HCT116 (cell line): Measurements from ENCODE around the gene ERFE. TPM values are rescaled to one million over a fixed set of nuclear protein-coding genes. Genes with fewer than 3 reads are reported as not detected.

Experiments used
- ATAC-seq: fragments of 200-7000 bp; cut with Tn5 transposase; 2 replicates; pipeline ENCODE4 v1.9.1; 2020; ENCODE audit warnings: mild to moderate bottlenecking, moderate library complexity
- BruUV-seq: library from RNA; stranded (reverse); fragments of 400-500 nt; replicated peaks from 2 replicates; lab custom pipeline; 2021; lab: Mats Ljungman, UMichigan
- CTCF ChIA-PET: fragments of 300-600 bp; sonication (Branson Sonifier 250); formaldehyde crosslinking; loops from one replicate; lab custom pipeline; 2021; ENCODE audit warnings: antibody characterized with exemption; lab: Charles Lee
- POLR2A ChIA-PET: fragments of 300-600, 350-600 bp; sonication (Branson Sonifier 250); formaldehyde crosslinking; loops from one replicate; lab custom pipeline; 2021; ENCODE audit warnings: antibody characterized with exemption; lab: Charles Lee
- RAD21 ChIA-PET, 2 experiments: fragments of 300-600 bp; sonication (Branson Sonifier 250); formaldehyde crosslinking; loops; one replicate each; lab custom pipeline; 2023; ENCODE audit warnings: low total read pairs in 2 of 2; ENCODE audit not compliant: uncharacterized antibody in 2 of 2, unreplicated experiment in 2 of 2, low non-redundant PET in 1 of 2; lab: Charles Lee
- DNase-seq: peaks from one replicate; pipeline ENCODE4 v3.0.0-alpha.2; 2010; ENCODE audit warnings: low read depth, low spot score
- H2AFZ ChIP-seq: fragments of 200-600 bp; shearing (Covaris generic), sonication (generic); 2 replicates; pipeline ENCODE4 v1.6.1; 2017; ENCODE audit warnings: low read depth, mixed run types, mixed read lengths, antibody characterized with exemption, low read length; ENCODE audit not compliant: poor library complexity, severe bottlenecking
- H3K27ac ChIP-seq: 2 replicates; pipeline ENCODE4 v1.5.1; 2012; ENCODE audit warnings: low read depth, low read length
- H3K27me3 ChIP-seq: fragments of 200-600 bp; sonication (generic); 2 replicates; pipeline ENCODE4 v1.6.1; 2016; ENCODE audit warnings: mixed run types, low read length, mixed read lengths; ENCODE audit not compliant: insufficient read depth
- H3K36me3 ChIP-seq, 2 experiments: fragments of 200-500 bp in 1 of 2; fragments of 200-600 bp in 1 of 2; sonication (Bioruptor generic) in 1 of 2; sonication (generic) in 1 of 2; 2 replicates each; pipeline versions ENCODE4 v1.5.1 to v1.6.1; 2014 to 2016; ENCODE audit warnings: low read length in 2 of 2, inconsistent platforms in 1 of 2, mixed read lengths in 1 of 2, mixed run types in 1 of 2; ENCODE audit not compliant: insufficient read depth in 2 of 2, control insufficient read depth in 1 of 2
- H3K4me1 ChIP-seq, 2 experiments: fragments of 200-600 bp in 1 of 2; sonication (generic) in 1 of 2; 2 replicates each; pipeline versions ENCODE4 v1.5.1 to v1.6.1; 2012 to 2017; ENCODE audit warnings: low read length in 2 of 2, inconsistent platforms in 1 of 2, mild to moderate bottlenecking in 1 of 2, mixed read lengths in 1 of 2, mixed run types in 1 of 2, moderate library complexity in 1 of 2; ENCODE audit not compliant: insufficient read depth in 2 of 2, control insufficient read depth in 1 of 2
- H3K4me2 ChIP-seq: fragments of 200-600 bp; sonication (generic); 2 replicates; pipeline ENCODE4 v1.6.1; 2017; ENCODE audit warnings: mixed run types, low read length, mixed read lengths
- H3K4me3 ChIP-seq, 2 experiments: fragments of 200-600 bp in 1 of 2; sonication (generic) in 1 of 2; replicated peaks in 1 of 2; 2 replicates each; pipeline ENCODE4 v1.5.1; 2011 to 2016; ENCODE audit warnings: low read length in 2 of 2, control low read depth in 1 of 2, low read depth in 1 of 2, mild to moderate bottlenecking in 1 of 2, mixed read lengths in 1 of 2, mixed run types in 1 of 2
- H3K79me2 ChIP-seq: fragments of 200-600 bp; sonication (generic); 2 replicates; pipeline ENCODE4 v1.6.1; 2017; ENCODE audit warnings: mild to moderate bottlenecking, mixed run types, low read length, moderate library complexity, mixed read lengths; ENCODE audit not compliant: insufficient read depth
- H3K9ac ChIP-seq: fragments of 200-600 bp; sonication (generic); 2 replicates; pipeline ENCODE4 v1.6.1; 2016; ENCODE audit warnings: low read length, mixed read lengths
- H3K9me2 ChIP-seq: fragments of 200-600 bp; sonication (generic), shearing (Covaris generic); 2 replicates; pipeline ENCODE4 v1.6.1; 2017; ENCODE audit warnings: mixed run types, mild to moderate bottlenecking, moderate library complexity; ENCODE audit not compliant: insufficient read depth
- H3K9me3 ChIP-seq, 2 experiments: fragments of 200-500 bp in 1 of 2; fragments of 200-600 bp in 1 of 2; sonication (Bioruptor generic) in 1 of 2; sonication (generic) in 1 of 2; 2 replicates each; pipeline ENCODE4 v1.6.1; 2014 to 2017; ENCODE audit warnings: low read length in 2 of 2, mixed read lengths in 2 of 2, inconsistent platforms in 1 of 2, low read depth in 1 of 2, mild to moderate bottlenecking in 1 of 2, mixed run types in 1 of 2, moderate library complexity in 1 of 2; ENCODE audit not compliant: control insufficient read depth in 1 of 2, insufficient read depth in 1 of 2
- H4K20me1 ChIP-seq: fragments of 200-600 bp; sonication (generic), shearing (Covaris generic); 2 replicates; pipeline ENCODE4 v1.6.1; 2017; ENCODE audit warnings: mixed run types, mild to moderate bottlenecking, moderate library complexity; ENCODE audit not compliant: insufficient read depth
- CBX3 ChIP-seq: IDR thresholded peaks from 2 replicates; pipeline ENCODE4 v1.6.1; 2012; ENCODE audit warnings: low read depth
- CEBPB ChIP-seq: IDR thresholded peaks from 2 replicates; pipeline ENCODE4 v1.6.1; 2012; ENCODE audit warnings: low read depth
- EZH2 ChIP-seq: fragments of 200-600 bp; sonication (generic); IDR thresholded peaks from 2 replicates; pipeline ENCODE4 v1.6.1; 2017; ENCODE audit warnings: antibody characterized with exemption, mixed run types
- POLR2A ChIP-seq: IDR thresholded peaks from 2 replicates; pipeline ENCODE4 v1.7.0; 2011; ENCODE audit warnings: borderline replicate concordance; ENCODE audit not compliant: insufficient read depth, insufficient read length; ENCODE audit errors: extremely low read depth
- RAD21 ChIP-seq: IDR thresholded peaks from 2 replicates; pipeline ENCODE4 v1.6.1; 2012; ENCODE audit warnings: low read depth, mild to moderate bottlenecking
- SIN3A ChIP-seq: IDR thresholded peaks from 2 replicates; pipeline ENCODE4 v1.6.1; 2012; ENCODE audit warnings: low read depth
- TCF7L2 ChIP-seq: IDR thresholded peaks from 2 replicates; pipeline ENCODE4 v1.7.0; 2011; ENCODE audit warnings: borderline replicate concordance, inconsistent platforms; ENCODE audit not compliant: insufficient read depth, insufficient read length; ENCODE audit errors: extremely low read depth
- ZFX ChIP-seq: fragments of 450-650 bp; IDR thresholded peaks from 2 replicates; pipeline ENCODE4 v1.6.1; 2017
- ZNF274 ChIP-seq: fragments of 200-500 bp; sonication (Bioruptor generic); IDR thresholded peaks from 2 replicates; pipeline ENCODE4 v1.6.1; 2014; ENCODE audit warnings: mild to moderate bottlenecking, low read depth, low read length, inconsistent platforms
- intact Hi-C: fragments of 100-400 bp; cut with micrococcal nuclease; formaldehyde crosslinking; loops from 2 replicates; pipeline ENCODE4 v1.10.0; 2022
- total RNA-seq: library from RNA; stranded (reverse); gene quantifications from one replicate; pipeline ENCODE4 v1.2.1, GENCODE V29; 2021; ENCODE audit not compliant: unreplicated experiment
- TF ChIP-seq, protein P1 (sequence below): IDR thresholded peaks from 2 replicates; pipeline ENCODE4 v1.6.1; 2011; ENCODE audit warnings: mild to moderate bottlenecking, low read length, moderate library complexity; ENCODE audit not compliant: insufficient replicate concordance; ENCODE audit errors: extremely low read depth
- TF ChIP-seq, protein P2 (sequence below): IDR thresholded peaks from 2 replicates; pipeline ENCODE4 v1.6.1; 2012; ENCODE audit warnings: low read depth

The ERFE gene
- total RNA-seq, 1 experiment from 2014 or later: 17.3 TPM

- ATAC-seq (no peak), DNase-seq (no peak)
- Histone ChIP-seq H3K27ac (no peak overlapping the region), H3K4me2 (no peak overlapping the region), H3K79me2 (no peaks in the 10 kb centered on the region), H3K27me3 (no peaks in the 10 kb centered on the region), H3K4me1 (peaks cover 4 to 12% of the 10 kb centered on the region in 2 experiments; a peak in 3 of 4 replicates), H2AFZ (no peak overlapping the region), H3K9me2 (no peaks in the 10 kb centered on the region), H3K4me3 (no peak overlapping the region), H3K9me3 (no peaks in the 10 kb centered on the region), H4K20me1 (no peaks in the 10 kb centered on the region), H3K36me3 (no peaks in the 10 kb centered on the region), H3K9ac (no peak overlapping the region)
- TF ChIP-seq CBX3: no peak
- intact Hi-C loops: no loop called here
- ChIA-PET RAD21 (no interaction called here), CTCF (no interaction called here), POLR2A (no interaction called here)
- BruUV-seq: no TSS peak
These were observed 4.2 kb downstream of the ERFE start for GRCh38 chr2:238162846-238163441.

DNA sequence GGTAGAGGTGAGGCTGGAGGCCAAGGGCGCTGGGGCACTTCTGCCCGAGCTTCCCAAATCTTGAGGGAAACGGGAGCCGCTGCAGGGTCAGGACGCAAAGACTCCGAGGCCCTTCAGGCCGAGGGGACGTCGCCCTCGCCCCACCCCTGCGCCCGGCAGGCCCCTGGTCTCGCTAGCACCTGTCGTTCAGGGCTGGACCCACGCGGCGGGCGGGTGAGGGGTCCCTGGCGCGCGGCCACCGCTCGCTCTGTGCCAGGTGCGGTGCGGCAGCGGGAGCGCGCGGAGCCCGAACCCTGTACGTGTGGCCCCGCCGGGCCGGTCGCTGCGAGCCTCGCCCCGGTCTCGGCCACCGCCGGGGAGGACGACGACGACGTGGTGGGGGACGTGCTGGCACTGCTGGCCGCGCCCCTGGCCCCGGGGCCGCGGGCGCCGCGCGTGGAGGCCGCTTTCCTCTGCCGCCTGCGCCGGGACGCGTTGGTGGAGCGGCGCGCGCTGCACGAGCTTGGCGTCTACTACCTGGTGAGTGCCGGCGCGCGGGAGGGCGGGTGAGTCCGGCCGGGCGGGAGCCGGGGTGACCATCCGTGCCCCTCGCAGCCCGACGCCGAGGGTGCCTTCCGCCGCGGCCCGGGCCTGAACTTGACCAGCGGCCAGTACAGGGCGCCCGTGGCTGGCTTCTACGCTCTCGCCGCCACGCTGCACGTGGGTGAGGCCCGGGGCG lies 4.9 kb downstream of the ERFE start:
- CTCF ChIA-PET: no interaction called here
- Histone ChIP-seq H3K27me3 (no peaks in the 10 kb centered on the region), H3K36me3 (no peaks in the 10 kb centered on the region), H3K9me3 (no peaks in the 10 kb centered on the region), H4K20me1 (no peaks in the 10 kb centered on the region), H3K9ac (no peak overlapping the region), H3K4me3 (no peak overlapping the region), H3K4me2 (no peak overlapping the region), H3K9me2 (no peaks in the 10 kb centered on the region), H3K79me2 (no peaks in the 10 kb centered on the region), H2AFZ (no peak overlapping the region), H3K27ac (no peak overlapping the region), H3K4me1 (peaks cover 4 to 12% of the 10 kb centered on the region in 2 experiments; a peak in 3 of 4 replicates)
- no TSS peak for BruUV-seq
- RAD21 ChIA-PET: no interaction called here
- POLR2A ChIA-PET: no interaction called here
- intact Hi-C loops: no loop called here
- DNase-seq (no peak), ATAC-seq (no peak)
- TF ChIP-seq CBX3: no peak
- no peak for TF ChIP-seq TCF7L2
- no peak for TF ChIP-seq ZFX
- TF ChIP-seq RAD21: no peak
- TF ChIP-seq POLR2A: no peak
- TF ChIP-seq ZNF274: no peak
- no peak for TF ChIP-seq CEBPB
- TF ChIP-seq, protein P1, sequence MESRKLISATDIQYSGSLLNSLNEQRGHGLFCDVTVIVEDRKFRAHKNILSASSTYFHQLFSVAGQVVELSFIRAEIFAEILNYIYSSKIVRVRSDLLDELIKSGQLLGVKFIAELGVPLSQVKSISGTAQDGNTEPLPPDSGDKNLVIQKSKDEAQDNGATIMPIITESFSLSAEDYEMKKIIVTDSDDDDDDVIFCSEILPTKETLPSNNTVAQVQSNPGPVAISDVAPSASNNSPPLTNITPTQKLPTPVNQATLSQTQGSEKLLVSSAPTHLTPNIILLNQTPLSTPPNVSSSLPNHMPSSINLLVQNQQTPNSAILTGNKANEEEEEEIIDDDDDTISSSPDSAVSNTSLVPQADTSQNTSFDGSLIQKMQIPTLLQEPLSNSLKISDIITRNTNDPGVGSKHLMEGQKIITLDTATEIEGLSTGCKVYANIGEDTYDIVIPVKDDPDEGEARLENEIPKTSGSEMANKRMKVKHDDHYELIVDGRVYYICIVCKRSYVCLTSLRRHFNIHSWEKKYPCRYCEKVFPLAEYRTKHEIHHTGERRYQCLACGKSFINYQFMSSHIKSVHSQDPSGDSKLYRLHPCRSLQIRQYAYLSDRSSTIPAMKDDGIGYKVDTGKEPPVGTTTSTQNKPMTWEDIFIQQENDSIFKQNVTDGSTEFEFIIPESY: no peak
- TF ChIP-seq EZH2: no peak
- TF ChIP-seq, protein P2, sequence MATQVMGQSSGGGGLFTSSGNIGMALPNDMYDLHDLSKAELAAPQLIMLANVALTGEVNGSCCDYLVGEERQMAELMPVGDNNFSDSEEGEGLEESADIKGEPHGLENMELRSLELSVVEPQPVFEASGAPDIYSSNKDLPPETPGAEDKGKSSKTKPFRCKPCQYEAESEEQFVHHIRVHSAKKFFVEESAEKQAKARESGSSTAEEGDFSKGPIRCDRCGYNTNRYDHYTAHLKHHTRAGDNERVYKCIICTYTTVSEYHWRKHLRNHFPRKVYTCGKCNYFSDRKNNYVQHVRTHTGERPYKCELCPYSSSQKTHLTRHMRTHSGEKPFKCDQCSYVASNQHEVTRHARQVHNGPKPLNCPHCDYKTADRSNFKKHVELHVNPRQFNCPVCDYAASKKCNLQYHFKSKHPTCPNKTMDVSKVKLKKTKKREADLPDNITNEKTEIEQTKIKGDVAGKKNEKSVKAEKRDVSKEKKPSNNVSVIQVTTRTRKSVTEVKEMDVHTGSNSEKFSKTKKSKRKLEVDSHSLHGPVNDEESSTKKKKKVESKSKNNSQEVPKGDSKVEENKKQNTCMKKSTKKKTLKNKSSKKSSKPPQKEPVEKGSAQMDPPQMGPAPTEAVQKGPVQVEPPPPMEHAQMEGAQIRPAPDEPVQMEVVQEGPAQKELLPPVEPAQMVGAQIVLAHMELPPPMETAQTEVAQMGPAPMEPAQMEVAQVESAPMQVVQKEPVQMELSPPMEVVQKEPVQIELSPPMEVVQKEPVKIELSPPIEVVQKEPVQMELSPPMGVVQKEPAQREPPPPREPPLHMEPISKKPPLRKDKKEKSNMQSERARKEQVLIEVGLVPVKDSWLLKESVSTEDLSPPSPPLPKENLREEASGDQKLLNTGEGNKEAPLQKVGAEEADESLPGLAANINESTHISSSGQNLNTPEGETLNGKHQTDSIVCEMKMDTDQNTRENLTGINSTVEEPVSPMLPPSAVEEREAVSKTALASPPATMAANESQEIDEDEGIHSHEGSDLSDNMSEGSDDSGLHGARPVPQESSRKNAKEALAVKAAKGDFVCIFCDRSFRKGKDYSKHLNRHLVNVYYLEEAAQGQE: no peak
- no peak for TF ChIP-seq SIN3A
